WTC11 (cell line): ENCODE data around the gene PI4K2A. TPM values are rescaled to one million over a fixed set of nuclear protein-coding genes. Genes with fewer than 3 reads are reported as not detected.

Source experiments
- ATAC-seq: fragments of 200-7000 bp; cut with Tn5 transposase; 2 replicates; pipeline ENCODE4 v1.10.0; 2021; ENCODE audit warnings: mild to moderate bottlenecking, moderate library complexity
- CTCF ChIA-PET: fragments of 300-600 bp; sonication (Branson Sonifier 250); formaldehyde crosslinking; loops from one replicate; lab custom pipeline; 2021; ENCODE audit warnings: antibody characterized with exemption; lab: Charles Lee
- POLR2A ChIA-PET: fragments of 350-600 bp; sonication (Branson Sonifier 250); formaldehyde crosslinking; loops from one replicate; lab custom pipeline; 2021; ENCODE audit warnings: antibody characterized with exemption; lab: Charles Lee
- DNase-seq: peaks from one replicate; pipeline ENCODE4 v3.0.0; 2021; ENCODE audit warnings: low spot score
- H3K27ac Mint-ChIP-seq: 2 replicates; pipeline ENCODE4 v1.8.0; 2021; ENCODE audit warnings: mixed read lengths
- H3K27me3 Mint-ChIP-seq: 2 replicates; pipeline ENCODE4 v1.8.0; 2021; ENCODE audit warnings: low read depth, mild to moderate bottlenecking, moderate library complexity, mixed read lengths
- H3K36me3 Mint-ChIP-seq: 2 replicates; pipeline ENCODE4 v1.8.0; 2021; ENCODE audit warnings: mixed read lengths
- H3K4me1 Mint-ChIP-seq: 2 replicates; pipeline ENCODE4 v1.8.0; 2022; ENCODE audit warnings: mixed read lengths
- H3K4me3 Mint-ChIP-seq: 2 replicates; pipeline ENCODE4 v1.8.0; 2021; ENCODE audit warnings: mild to moderate bottlenecking, moderate library complexity, mixed read lengths
- H3K9me3 Mint-ChIP-seq: 2 replicates; pipeline ENCODE4 v1.8.0; 2021; ENCODE audit warnings: mixed read lengths
- AR ChIP-seq: fragments of 250-450 bp; sonication (Bioruptor Pico); IDR thresholded peaks from 2 replicates; pipeline ENCODE4 v1.9.0; 2021; ENCODE audit warnings: mild to moderate bottlenecking
- ATF2 ChIP-seq: sonication (generic); formaldehyde crosslinking; IDR thresholded peaks from 2 replicates; pipeline ENCODE4 v1.8.1; 2022; ENCODE audit warnings: low read depth, missing genetic modification reagents, borderline replicate concordance
- ESRRA ChIP-seq: sonication (generic); formaldehyde crosslinking; IDR thresholded peaks from 2 replicates; pipeline ENCODE4 v1.8.1; 2022; ENCODE audit warnings: mild to moderate bottlenecking, missing genetic modification reagents, borderline replicate concordance
- FOXJ3 ChIP-seq: sonication (generic); formaldehyde crosslinking; IDR thresholded peaks from 2 replicates; pipeline ENCODE4 v1.9.0; 2021; ENCODE audit warnings: missing genetic modification reagents, mild to moderate bottlenecking, borderline replicate concordance
- GABPB1 ChIP-seq: sonication (generic); formaldehyde crosslinking; IDR thresholded peaks from 2 replicates; pipeline ENCODE4 v1.8.1; 2023; ENCODE audit warnings: mild to moderate bottlenecking, missing genetic modification reagents
- HMGXB4 ChIP-seq: sonication (generic); formaldehyde crosslinking; IDR thresholded peaks from 2 replicates; pipeline ENCODE4 v1.8.1; 2023; ENCODE audit warnings: mild to moderate bottlenecking, moderate library complexity, missing genetic modification reagents
- IRF1 ChIP-seq: sonication (generic); formaldehyde crosslinking; IDR thresholded peaks from 2 replicates; pipeline ENCODE4 v1.8.0; 2023; ENCODE audit warnings: missing genetic modification reagents
- MXD4 ChIP-seq: fragments of 250-450 bp; sonication (Bioruptor Pico); IDR thresholded peaks from 2 replicates; pipeline ENCODE4 v1.8.0; 2021; ENCODE audit warnings: mild to moderate bottlenecking, moderate library complexity, borderline replicate concordance
- MYBL2 ChIP-seq: sonication (generic); formaldehyde crosslinking; IDR thresholded peaks from 2 replicates; pipeline ENCODE4 v1.8.1; 2023; ENCODE audit warnings: mild to moderate bottlenecking, moderate library complexity, missing genetic modification reagents
- NR1H2 ChIP-seq: sonication (generic); formaldehyde crosslinking; IDR thresholded peaks from 2 replicates; pipeline ENCODE4 v1.9.0; 2021; ENCODE audit warnings: mild to moderate bottlenecking, moderate library complexity, missing genetic modification reagents
- SP1 ChIP-seq: sonication (generic); formaldehyde crosslinking; conservative IDR thresholded peaks from 2 replicates; pipeline ENCODE4 v1.8.1; 2022; ENCODE audit warnings: missing genetic modification reagents
- STAT6 ChIP-seq: sonication (generic); formaldehyde crosslinking; conservative IDR thresholded peaks from 2 replicates; pipeline ENCODE4 v1.8.1; 2023; ENCODE audit warnings: mild to moderate bottlenecking, low read depth, missing genetic modification reagents, moderate library complexity
- TP53 ChIP-seq: sonication (generic); formaldehyde crosslinking; IDR thresholded peaks from 2 replicates; pipeline ENCODE4 v1.8.1; 2023; ENCODE audit warnings: mild to moderate bottlenecking, missing genetic modification reagents
- USF1 ChIP-seq: sonication (generic); formaldehyde crosslinking; IDR thresholded peaks from 2 replicates; pipeline ENCODE4 v1.8.0; 2022; ENCODE audit warnings: mild to moderate bottlenecking, missing genetic modification reagents
- USF2 ChIP-seq: sonication (generic); formaldehyde crosslinking; IDR thresholded peaks from 2 replicates; pipeline ENCODE4 v1.8.1; 2023; ENCODE audit warnings: mild to moderate bottlenecking, missing genetic modification reagents, moderate library complexity
- ZNF121 ChIP-seq: sonication (generic); formaldehyde crosslinking; IDR thresholded peaks from 2 replicates; pipeline ENCODE4 v1.8.0; 2023; ENCODE audit warnings: missing genetic modification reagents
- ZNF317 ChIP-seq: sonication (generic); formaldehyde crosslinking; IDR thresholded peaks from 2 replicates; pipeline ENCODE4 v1.8.1; 2023; ENCODE audit warnings: low read depth, mild to moderate bottlenecking, moderate library complexity, missing genetic modification reagents, borderline replicate concordance
- ZNF396 ChIP-seq: fragments of 250-450 bp; sonication (Bioruptor Pico); IDR thresholded peaks from 2 replicates; pipeline ENCODE4 v1.8.0; 2021; ENCODE audit warnings: mild to moderate bottlenecking, moderate library complexity, borderline replicate concordance
- ZNF416 ChIP-seq: fragments of 250-450 bp; sonication (Bioruptor Pico); IDR thresholded peaks from 2 replicates; pipeline ENCODE4 v1.9.0; 2021; ENCODE audit warnings: mild to moderate bottlenecking, inconsistent platforms
- total RNA-seq: library from RNA; stranded (reverse); gene quantifications from 3 replicates; pipeline ENCODE4 v1.2.3, GENCODE V29; 2021

PI4K2A gene
- total RNA-seq, 1 experiment from 2014 or later, result 19.5 TPM

GRCh38 chr10:97667463-97667862 lies 27.0 kb downstream of the PI4K2A start:
- ATAC-seq, result no peak
- DNase-seq, result no peak
- Mint-ChIP-seq H3K27me3 (no peaks in the 10 kb centered on the region), H3K27ac (no peak overlapping the region), H3K9me3 (no peaks in the 10 kb centered on the region), H3K4me1 (no peaks in the 10 kb centered on the region), H3K4me3 (no peak overlapping the region), H3K36me3 (peaks cover 51% of the 10 kb centered on the region)
- ChIA-PET CTCF (no interaction called here), POLR2A (no interaction called here)
- TF ChIP-seq SP1 (no peak), MYBL2 (CRISPR knock-in tag) (no peak), GABPB1 (CRISPR knock-in tag) (no peak), STAT6 (no peak), ZNF121 (CRISPR knock-in tag) (no peak), AR (CRISPR knock-in tag) (no peak), NR1H2 (CRISPR knock-in tag) (no peak), ESRRA (CRISPR knock-in tag) (no peak), FOXJ3 (no peak), USF1 (CRISPR knock-in tag) (no peak), MXD4 (CRISPR knock-in tag) (no peak), ZNF396 (CRISPR knock-in tag) (no peak), ZNF317 (CRISPR knock-in tag) (no peak), HMGXB4 (no peak)

- Mint-ChIP-seq H3K27me3 (no peaks in the 10 kb centered on the region), H3K4me1 (no peaks in the 10 kb centered on the region), H3K4me3 (no peak overlapping the region), H3K27ac (no peak overlapping the region), H3K36me3 (peaks cover 50% of the 10 kb centered on the region), H3K9me3 (no peaks in the 10 kb centered on the region)
- ChIA-PET POLR2A (no interaction called here), CTCF (interaction anchor here (1.3 to 1.9 kb wide), 3 partner anchors 17 to 40 kb away, joined by 3 to 8 read pairs (median 3); partner anchors contain the start of gene AVPI1)
- ATAC-seq (no peak), DNase-seq (no peak)
- no peak for TF ChIP-seq TP53
- TF ChIP-seq STAT6, result no peak
- no peak for TF ChIP-seq USF2 (CRISPR knock-in tag)
- no peak for TF ChIP-seq IRF1 (CRISPR knock-in tag)
- no peak for TF ChIP-seq ZNF416 (CRISPR knock-in tag)
- TF ChIP-seq ATF2 (CRISPR knock-in tag), result no peak
Measured at GRCh38 chr10:97669571-97669970, 29.1 kb downstream of the PI4K2A start.
